Epithelial cell of esophagus (primary cell): Measurements from ENCODE around the gene NKX6-2.
A peak's percentile ranks its signal among the peaks of the same experiment; 100 is the strongest.

ENCODE experiments used
- DNase-seq: peaks from one replicate; pipeline ENCODE4 v3.0.0; 2010; ENCODE audit warnings: low read depth
- H3K4me3 ChIP-seq: 2 replicates; pipeline ENCODE4 v1.5.1; 2011; ENCODE audit warnings: mild to moderate bottlenecking, low read length, control low read depth
- TF ChIP-seq, protein P1 (sequence below): IDR thresholded peaks from 2 replicates; pipeline ENCODE4 v1.5.1; 2011; ENCODE audit warnings: low read depth, mild to moderate bottlenecking, low read length, control low read depth, inconsistent platforms; ENCODE audit not compliant: insufficient read depth; ENCODE audit errors: missing control alignments

Gene NKX6-2

DNA sequence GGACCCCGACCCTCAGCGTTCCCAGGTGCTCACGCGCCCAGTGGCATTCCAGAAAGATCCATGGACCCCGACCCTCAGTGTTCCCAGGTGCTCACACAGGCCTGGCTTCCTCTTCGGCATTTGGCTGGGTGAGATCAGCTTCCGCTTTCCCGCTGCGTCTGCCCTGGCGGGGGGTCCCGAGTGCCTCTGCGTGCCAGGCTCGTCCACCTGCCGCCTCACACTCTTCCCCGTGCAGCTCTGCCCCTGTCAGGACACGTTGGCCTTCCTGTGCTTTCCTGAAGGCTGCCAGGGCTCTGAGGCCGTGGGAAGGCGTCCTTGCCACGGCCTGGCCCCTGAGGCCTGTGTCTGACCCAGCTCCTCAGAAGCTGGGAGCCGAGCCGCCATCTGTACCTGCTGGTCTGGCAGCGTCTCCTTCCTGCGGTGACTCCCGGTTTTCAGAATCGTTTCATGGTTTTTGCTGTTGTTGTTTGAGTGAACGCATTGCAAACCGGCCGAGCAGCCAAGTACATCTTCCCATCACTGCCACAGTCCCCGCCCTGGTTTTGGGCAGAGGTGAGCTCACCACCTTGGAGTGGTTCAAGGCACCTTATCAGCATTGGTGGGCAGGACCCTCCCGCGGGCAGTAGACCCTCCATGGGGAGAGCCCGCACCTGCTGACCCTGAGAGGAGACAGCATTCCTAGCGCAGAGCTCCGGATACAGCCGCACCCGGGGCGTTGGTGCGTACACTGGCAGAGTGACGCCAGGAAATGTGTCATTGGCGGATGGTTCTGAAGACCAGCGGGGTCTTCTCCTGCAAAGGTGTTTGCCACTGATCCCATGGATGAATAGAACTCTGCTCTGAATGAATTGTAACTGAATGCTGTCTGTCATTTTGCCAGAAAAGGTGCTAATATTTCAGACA lies 17.4 kb downstream of the NKX6-2 start:
- TF ChIP-seq, protein P1, sequence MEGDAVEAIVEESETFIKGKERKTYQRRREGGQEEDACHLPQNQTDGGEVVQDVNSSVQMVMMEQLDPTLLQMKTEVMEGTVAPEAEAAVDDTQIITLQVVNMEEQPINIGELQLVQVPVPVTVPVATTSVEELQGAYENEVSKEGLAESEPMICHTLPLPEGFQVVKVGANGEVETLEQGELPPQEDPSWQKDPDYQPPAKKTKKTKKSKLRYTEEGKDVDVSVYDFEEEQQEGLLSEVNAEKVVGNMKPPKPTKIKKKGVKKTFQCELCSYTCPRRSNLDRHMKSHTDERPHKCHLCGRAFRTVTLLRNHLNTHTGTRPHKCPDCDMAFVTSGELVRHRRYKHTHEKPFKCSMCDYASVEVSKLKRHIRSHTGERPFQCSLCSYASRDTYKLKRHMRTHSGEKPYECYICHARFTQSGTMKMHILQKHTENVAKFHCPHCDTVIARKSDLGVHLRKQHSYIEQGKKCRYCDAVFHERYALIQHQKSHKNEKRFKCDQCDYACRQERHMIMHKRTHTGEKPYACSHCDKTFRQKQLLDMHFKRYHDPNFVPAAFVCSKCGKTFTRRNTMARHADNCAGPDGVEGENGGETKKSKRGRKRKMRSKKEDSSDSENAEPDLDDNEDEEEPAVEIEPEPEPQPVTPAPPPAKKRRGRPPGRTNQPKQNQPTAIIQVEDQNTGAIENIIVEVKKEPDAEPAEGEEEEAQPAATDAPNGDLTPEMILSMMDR, result no peak
- no peak for DNase-seq
- H3K4me3 ChIP-seq, result no peak overlapping the region

DNA sequence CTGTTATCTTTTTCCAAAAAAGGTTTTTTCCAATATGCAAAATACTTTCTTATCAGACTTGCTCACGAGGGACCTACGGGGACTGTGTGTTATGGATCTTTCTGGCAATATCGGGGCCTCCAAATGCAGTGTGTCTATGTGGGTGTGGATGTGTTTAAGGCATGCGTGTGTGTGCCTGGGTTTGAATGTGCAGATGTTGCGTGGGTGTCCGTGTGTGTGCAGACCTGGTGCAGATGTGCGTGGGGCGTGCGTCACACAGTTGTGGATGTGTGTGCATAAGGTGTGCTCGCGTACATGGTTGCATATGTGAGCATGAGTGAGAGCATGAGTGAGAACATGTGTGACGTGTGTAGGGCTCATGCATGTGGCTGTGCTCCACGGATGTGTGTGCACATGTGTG lies 19.7 kb downstream of the NKX6-2 start:
- TF ChIP-seq, protein P1, result no peak
- H3K4me3 ChIP-seq, result no peak overlapping the region
- no peak for DNase-seq

DNA sequence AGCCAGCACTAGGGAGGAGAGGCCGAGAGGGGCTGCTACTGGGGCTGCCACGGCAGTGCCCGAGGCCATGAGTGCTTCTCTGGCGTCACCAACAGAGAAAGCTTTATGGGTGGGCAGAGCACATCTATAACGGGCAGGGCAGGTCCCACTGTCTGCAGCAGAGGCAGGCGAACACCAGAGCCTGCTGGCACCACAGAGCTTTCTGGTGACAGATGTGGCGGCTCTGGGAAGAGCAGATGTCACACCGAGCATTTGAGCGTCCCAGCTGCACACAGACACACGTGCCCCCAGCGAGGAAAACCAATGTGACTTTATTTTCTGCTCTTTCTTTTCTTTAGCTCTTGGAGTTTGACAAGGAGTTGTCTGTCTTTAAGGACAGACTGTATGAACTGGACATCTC lies 20.5 kb downstream of the NKX6-2 start:
- no peak overlapping the region for H3K4me3 ChIP-seq
- TF ChIP-seq, protein P1, result no peak
- no peak for DNase-seq

DNA sequence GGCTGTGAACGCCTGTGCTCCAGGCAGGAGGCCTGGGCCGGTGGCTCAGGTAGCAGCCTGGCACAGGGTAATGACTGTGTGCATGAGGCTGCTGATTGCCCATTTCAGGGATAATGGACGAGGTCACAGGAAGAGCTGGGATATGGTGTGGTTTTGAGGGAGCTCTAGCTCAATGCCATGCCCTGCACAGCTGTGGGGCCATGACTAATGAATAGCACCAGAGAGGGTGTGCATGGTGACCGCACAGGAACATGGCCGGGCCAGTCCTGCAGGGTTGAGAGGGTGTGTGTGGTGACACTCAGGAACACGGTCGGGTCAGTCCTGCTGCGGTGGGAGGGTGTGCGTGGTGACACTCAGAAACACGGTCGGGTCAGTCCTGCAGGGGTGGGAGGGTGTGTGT lies 21.8 kb downstream of the NKX6-2 start:
- TF ChIP-seq, protein P1, result no peak
- H3K4me3 ChIP-seq, result no peak overlapping the region
- DNase-seq, result peak; percentile 5

DNA sequence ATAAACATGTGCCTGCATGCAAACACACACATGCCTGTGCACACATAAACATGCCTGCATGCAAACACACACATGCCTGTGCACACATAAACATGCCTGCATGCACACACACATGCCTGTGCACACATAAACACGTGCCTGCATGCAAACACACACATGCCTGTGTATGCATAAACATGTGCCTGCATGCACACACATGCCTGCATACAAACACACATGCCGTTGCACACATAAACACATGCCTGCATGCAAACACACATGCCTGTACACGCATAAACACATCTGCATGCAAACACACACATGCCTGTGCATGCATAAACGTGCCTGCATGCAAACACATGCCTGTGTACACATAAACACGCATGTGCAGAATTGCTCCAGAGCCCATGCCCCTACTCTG lies 22.4 kb downstream of the NKX6-2 start:
- H3K4me3 ChIP-seq, result no peak overlapping the region
- DNase-seq, result no peak
- TF ChIP-seq, protein P1, result no peak

DNA sequence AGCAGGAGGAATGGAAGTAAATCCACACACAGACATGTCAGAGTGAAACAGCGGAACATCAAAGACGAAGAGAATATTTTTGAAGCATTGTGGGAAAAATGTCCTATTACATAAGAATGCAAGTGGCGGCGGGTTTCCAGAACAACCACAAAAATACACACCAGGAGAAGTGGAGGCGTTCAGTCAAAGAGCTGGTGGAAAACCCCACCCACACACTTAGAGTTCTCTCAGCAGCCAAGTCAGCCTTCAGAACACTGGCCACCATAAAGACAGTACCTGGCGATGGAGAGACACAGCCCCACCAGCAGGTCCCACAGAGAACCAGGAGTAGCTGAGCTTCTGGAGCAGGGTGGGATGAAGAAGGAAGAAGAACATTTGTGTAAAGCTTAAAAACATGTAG lies 23.7 kb downstream of the NKX6-2 start:
- H3K4me3 ChIP-seq, result no peak overlapping the region
- DNase-seq, result no peak
- TF ChIP-seq, protein P1, result no peak

DNA sequence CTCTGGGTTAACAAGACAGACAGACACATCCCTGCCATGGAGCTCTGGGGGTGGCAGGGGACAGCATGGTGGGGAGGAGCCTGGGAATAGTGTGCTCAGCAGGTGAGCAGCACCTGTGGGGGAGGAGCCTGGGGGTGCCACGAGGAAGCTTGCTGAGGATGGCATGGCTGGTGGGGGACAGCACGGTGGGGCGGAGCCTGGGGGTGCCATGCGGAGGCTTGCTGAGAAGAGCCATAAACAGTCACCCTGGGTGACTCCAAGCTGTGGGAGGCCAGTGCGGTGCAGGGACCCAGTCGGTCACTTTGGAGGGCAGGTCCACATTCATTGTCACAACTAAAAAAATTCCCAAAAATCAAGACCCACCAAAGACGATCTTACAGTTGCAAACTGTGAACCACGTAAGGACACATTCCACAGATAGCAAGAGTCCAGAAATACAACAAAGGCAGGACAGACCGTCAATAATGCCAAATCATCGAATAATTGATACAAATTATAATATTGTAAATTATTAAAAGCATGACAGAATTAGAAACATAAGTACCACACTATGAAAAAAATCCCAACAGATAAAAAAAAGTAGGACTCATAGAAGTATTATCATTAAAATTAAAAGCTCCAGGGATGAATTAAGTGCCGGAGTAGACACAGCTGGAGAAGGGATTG lies 24.4 kb downstream of the NKX6-2 start:
- TF ChIP-seq, protein P1, result no peak
- H3K4me3 ChIP-seq, result no peak overlapping the region
- no peak for DNase-seq
